AG04449 (cell line): ENCODE results near the gene USP12.
A peak's percentile ranks its signal among the peaks of the same experiment; 100 is the strongest.
"Not testable (repeated sequence)": the region's sequence is repeated elsewhere in the genome, so short reads cannot be mapped to it uniquely, and the experiment has no call there.

ENCODE experiments used
- CTCF ChIA-PET: fragments of 350-600 bp; formaldehyde crosslinking; extraction: SDS; loops from one replicate; lab custom pipeline; 2021; ENCODE audit warnings: antibody characterized with exemption; lab: Yijun Ruan, JAX
- POLR2A ChIA-PET: fragments of 400-600, 350-600 bp; formaldehyde crosslinking; extraction: SDS; loops from one replicate; lab custom pipeline; 2020; ENCODE audit warnings: antibody characterized with exemption, inconsistent platforms; lab: Yijun Ruan, JAX
- DNase-seq: peaks from one replicate; pipeline ENCODE4 v3.0.0-alpha.2; 2010; ENCODE audit warnings: low read depth, low spot score
- H3K4me3 ChIP-seq: 2 replicates; pipeline ENCODE4 v1.5.1; 2011; ENCODE audit warnings: low read depth, mild to moderate bottlenecking, control low read depth, low read length
- CTCF ChIP-seq: IDR thresholded peaks from one replicate; pipeline ENCODE4 v1.5.1; 2011; ENCODE audit warnings: mild to moderate bottlenecking, moderate library complexity, low read length, control low read depth, inconsistent platforms; ENCODE audit not compliant: insufficient read depth; ENCODE audit errors: missing control alignments

The USP12 gene

GRCh38 chr13:27171244-27171826 is at the start of gene USP12:
Gene USP12 (minus strand): TSS chr13:27171811. CDS start chr13:27171639, 172 bp downstream.
- H3K4me3 ChIP-seq: peak within 1 kb of the TSS; percentile 74
- CTCF ChIA-PET: interaction anchor here (1.0 to 2.2 kb wide), 3 partner anchors 117 to 186 kb away, joined by 3 to 13 read pairs (median 5); no protein-coding TSS in a partner anchor
- POLR2A ChIA-PET: interaction anchor here (0.6 to 1.3 kb wide), 3 partner anchors 88 to 117 kb away, joined by 3 to 7 read pairs (median 3); partner anchors contain the start of gene RASL11A
- peak; percentile 22 for TF ChIP-seq CTCF
- no peak for DNase-seq

DNA sequence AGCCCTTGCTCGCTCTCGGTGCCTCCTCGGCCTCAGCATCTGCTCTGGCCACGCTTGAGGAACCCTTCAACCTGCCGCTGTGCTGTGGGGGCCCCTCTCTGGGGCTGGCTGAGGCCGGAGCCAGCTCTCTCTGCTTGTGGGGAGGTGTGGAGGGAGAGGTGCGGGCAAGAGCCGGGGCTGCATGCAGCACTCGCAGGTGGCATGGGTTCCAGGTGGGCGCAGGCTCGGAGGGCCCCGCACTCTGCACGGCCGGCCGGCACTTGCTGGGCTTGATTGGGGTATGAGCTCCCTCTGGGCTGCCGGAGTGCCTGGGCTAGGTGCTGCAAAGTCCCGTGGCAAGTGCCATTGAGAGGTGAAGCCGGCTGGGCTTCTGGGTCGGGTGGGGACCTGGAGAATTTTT is 48.0 kb upstream of the USP12 start:
- ChIA-PET CTCF (no interaction called here), POLR2A (no interaction called here)
- DNase-seq: no peak
- no peak for TF ChIP-seq CTCF
- no peak overlapping the region for H3K4me3 ChIP-seq

DNA sequence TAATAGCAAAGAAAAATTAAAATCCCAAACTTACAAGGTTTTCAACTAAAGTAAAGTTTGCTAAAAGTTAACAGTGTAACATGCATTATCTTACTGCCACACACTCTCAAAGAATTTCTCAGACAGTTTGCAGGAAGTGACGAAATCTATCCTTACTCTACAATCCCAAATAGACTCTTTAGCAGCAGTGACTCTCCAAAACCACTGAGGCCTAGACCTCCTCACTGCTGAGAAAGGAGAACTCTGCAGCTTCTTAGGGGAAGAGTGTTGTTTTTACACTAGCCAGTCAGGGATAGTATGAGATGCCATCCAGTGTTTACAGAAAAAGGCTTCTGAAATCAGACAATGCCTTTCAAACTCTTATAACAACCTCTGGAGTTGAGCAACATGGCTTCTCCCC is 47.2 kb upstream of the USP12 start:
- POLR2A ChIA-PET, CTCF ChIA-PET, H3K4me3 ChIP-seq: not testable (repeated sequence)

GRCh38 chr13:27217791-27218190 is 46.2 kb upstream of the USP12 start:
- POLR2A ChIA-PET, H3K4me3 ChIP-seq, DNase-seq, CTCF ChIA-PET: not testable (repeated sequence)

More for the DNA sequence above, 47.2 kb upstream of the USP12 start:
- DNase-seq: not testable (repeated sequence)

- H3K4me3 ChIP-seq, CTCF ChIA-PET, DNase-seq, POLR2A ChIA-PET: not testable (repeated sequence)
These were observed 41.8 kb upstream of the USP12 start for GRCh38 chr13:27213386-27213785.

DNA sequence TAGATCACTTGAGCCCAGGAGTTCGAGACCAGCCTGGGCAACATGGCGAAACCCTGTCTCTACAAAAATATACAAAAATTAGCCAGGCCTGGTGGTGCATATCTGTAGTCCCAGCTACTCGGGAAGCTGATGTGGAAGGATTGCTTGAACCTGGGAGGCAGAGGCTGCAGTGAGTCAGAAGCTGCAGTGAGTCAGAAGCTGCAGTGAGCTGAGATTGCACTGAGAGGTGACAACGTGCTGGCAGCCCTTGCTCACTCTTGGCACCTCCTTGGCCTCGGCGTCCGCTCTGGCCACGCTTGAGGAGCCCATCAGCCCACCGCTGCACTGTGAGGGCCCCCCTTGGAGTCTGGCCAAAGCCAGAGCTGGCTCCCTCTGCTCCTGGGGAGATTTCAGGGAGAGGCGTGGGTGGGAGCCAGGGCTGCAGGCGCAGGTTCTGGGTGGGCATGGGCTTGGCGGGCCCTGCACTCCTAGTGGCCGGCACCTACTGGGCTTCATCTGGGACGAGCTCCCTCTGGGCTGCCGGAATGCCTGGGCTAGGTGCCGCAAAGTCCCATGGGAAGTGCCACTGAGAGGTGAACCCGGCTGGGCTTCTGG is 40.3 kb upstream of the USP12 start:
- ChIA-PET POLR2A (interaction anchor here (1.1 kb wide), 1 partner anchor 39 kb away, joined by 5 read pairs; the partner anchor contains the start of gene RPL21), CTCF (interaction anchor here (1.1 kb wide), 1 partner anchor 226 kb away, joined by 4 read pairs; no protein-coding TSS in a partner anchor)
- no peak for TF ChIP-seq CTCF
- H3K4me3 ChIP-seq: no peak overlapping the region
- peak; percentile 31 for DNase-seq

DNA sequence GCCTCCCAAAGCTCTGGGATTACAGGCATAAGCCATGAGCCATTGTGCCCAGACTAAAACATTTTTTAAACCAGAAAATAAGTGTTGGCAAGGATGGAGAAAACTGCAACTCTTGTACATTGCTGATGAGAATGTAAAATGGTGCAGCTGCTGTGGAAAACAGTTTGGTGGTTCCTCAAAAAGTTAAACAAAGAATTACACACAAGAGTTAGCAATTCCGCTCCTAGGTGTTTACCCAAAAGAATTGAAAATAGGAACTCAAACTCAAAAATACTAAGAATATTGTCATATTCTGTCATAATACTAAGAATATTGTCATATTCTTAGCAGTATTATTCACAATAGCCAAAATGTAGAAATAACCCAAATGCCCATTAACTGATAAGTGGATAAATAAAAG is 39.7 kb upstream of the USP12 start:
- no peak for TF ChIP-seq CTCF
- no peak for DNase-seq
- ChIA-PET CTCF (interaction anchor here (1.1 kb wide), 1 partner anchor 226 kb away, joined by 4 read pairs; no protein-coding TSS in a partner anchor), POLR2A (interaction anchor here (1.1 kb wide), 1 partner anchor 40 kb away, joined by 5 read pairs; the partner anchor contains the start of gene RPL21)
- H3K4me3 ChIP-seq: no peak overlapping the region

DNA sequence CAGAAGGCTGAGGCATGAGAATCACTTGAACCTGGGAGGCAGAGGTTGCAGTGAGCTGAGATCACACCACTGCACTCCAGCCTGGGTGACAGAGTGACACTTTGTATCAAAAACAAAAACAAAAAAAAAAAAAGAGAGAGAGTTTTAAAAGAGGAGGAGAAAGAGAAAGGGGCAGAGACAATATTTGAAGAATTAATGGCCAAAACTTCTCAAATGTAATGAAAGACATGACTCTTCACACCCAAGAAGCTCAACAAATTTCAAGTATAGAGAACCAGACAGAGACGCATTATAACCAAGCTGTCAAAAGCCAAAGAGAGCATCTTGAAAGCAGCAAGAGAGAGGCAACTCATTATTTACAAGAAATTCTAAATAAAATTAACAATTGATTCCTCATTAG is 36.9 kb upstream of the USP12 start:
- CTCF ChIA-PET: no interaction called here
- POLR2A ChIA-PET: no interaction called here
- no peak for TF ChIP-seq CTCF
- DNase-seq: no peak
- no peak overlapping the region for H3K4me3 ChIP-seq
